HL-60 (cell line): ENCODE data around the gene CAMKMT.

Source experiments
- DNase-seq, 2 experiments: peaks; one replicate each; pipeline ENCODE4 v3.0.0-alpha.2; 2010 to 2020; ENCODE audit warnings: low read depth in 1 of 2, low spot score in 1 of 2
- H3K27ac ChIP-seq: fragments of 250-450 bp; sonication (Bioruptor Pico); replicated peaks from 2 replicates; pipeline ENCODE4 v1.5.1; 2020; ENCODE audit warnings: mild to moderate bottlenecking, moderate library complexity
- H3K27me3 ChIP-seq: fragments of 250-450 bp; sonication (Bioruptor Pico); 2 replicates; pipeline ENCODE4 v1.5.1; 2021; ENCODE audit warnings: mild to moderate bottlenecking, moderate library complexity; ENCODE audit not compliant: insufficient read depth, poor library complexity, severe bottlenecking
- H3K4me3 ChIP-seq: replicated peaks from 2 replicates; pipeline ENCODE4 v1.5.1; 2011; ENCODE audit warnings: mild to moderate bottlenecking, control low read depth, low read length; ENCODE audit not compliant: insufficient read depth
- CTCF ChIP-seq: IDR thresholded peaks from one replicate; pipeline ENCODE4 v1.5.1; 2011; ENCODE audit warnings: low read length, control low read depth, inconsistent platforms; ENCODE audit not compliant: insufficient read depth
- GABPA ChIP-seq: IDR thresholded peaks from 2 replicates; pipeline ENCODE4 v1.6.1; 2012; ENCODE audit warnings: low read depth
- POLR2AphosphoS5 ChIP-seq: IDR thresholded peaks from 2 replicates; pipeline ENCODE4 v1.6.1; 2012; ENCODE audit warnings: low read depth
- REST ChIP-seq: IDR thresholded peaks from 2 replicates; pipeline ENCODE4 v1.6.1; 2012; ENCODE audit warnings: low read depth; ENCODE audit not compliant: insufficient replicate concordance
- SPI1 ChIP-seq: IDR thresholded peaks from 2 replicates; pipeline ENCODE4 v1.6.1; 2012; ENCODE audit warnings: low read depth, mild to moderate bottlenecking, borderline replicate concordance

CAMKMT gene

GRCh38 chr2:44771522-44771921 lies 409.8 kb downstream of the CAMKMT start:
- no peak for DNase-seq
- Histone ChIP-seq H3K27ac (no peak overlapping the region), H3K27me3 (peaks cover 19% of the 10 kb centered on the region), H3K4me3 (no peak overlapping the region)
- TF ChIP-seq GABPA, result no peak
- TF ChIP-seq SPI1, result no peak
- no peak for TF ChIP-seq CTCF
- no peak for TF ChIP-seq POLR2AphosphoS5

GRCh38 chr2:44772131-44772530 lies 410.4 kb downstream of the CAMKMT start:
- Histone ChIP-seq H3K27me3 (peaks cover 19% of the 10 kb centered on the region), H3K4me3 (no peak overlapping the region), H3K27ac (no peak overlapping the region)
- no peak for TF ChIP-seq CTCF
- TF ChIP-seq POLR2AphosphoS5, result no peak
- TF ChIP-seq REST, result no peak
- TF ChIP-seq SPI1, result no peak
- no peak for TF ChIP-seq GABPA
- DNase-seq, result no peak

GRCh38 chr2:44772669-44773378 lies 411.1 kb downstream of the CAMKMT start:
- no peak for DNase-seq
- H3K27ac ChIP-seq, result no peak overlapping the region
- no peak for TF ChIP-seq SPI1
- no peak for TF ChIP-seq POLR2AphosphoS5
- TF ChIP-seq GABPA, result no peak
- TF ChIP-seq REST, result no peak
- no peak for TF ChIP-seq CTCF
- no peak overlapping the region for H3K4me3 ChIP-seq
- H3K27me3 ChIP-seq, result peaks cover 16% of the 10 kb centered on the region
